HG03159 (cell line): ENCODE measurements around the gene CFAP97.
"Not testable (repeated sequence)": the region's sequence is repeated elsewhere in the genome, so short reads cannot be mapped to it uniquely, and the experiment has no call there.

Source experiments
- ATAC-seq: cut with Tn5 transposase; IDR thresholded peaks from one replicate; pipeline ENCODE4 v1.9.1; 2021; ENCODE audit warnings: mild to moderate bottlenecking, moderate library complexity; ENCODE audit not compliant: unreplicated experiment

CFAP97 gene

GRCh38 chr4:185142912-185143600, 60.7 kb downstream of the CFAP97 start, which contains the start of gene SLC25A4:
TSS of gene SLC25A4 (plus strand) at chr4:185143266. CDS start at chr4:185143373, 107 bp downstream.
- ATAC-seq = peak; percentile 95

GRCh38 chr4:185142564-185142911, 61.3 kb downstream of the CFAP97 start:
- ATAC-seq = peak; percentile 22

- ATAC-seq = no peak
These were observed 62.0 kb downstream of the CFAP97 start for GRCh38 chr4:185141777-185142176.

- no peak for ATAC-seq
These were observed 64.1 kb downstream of the CFAP97 start for GRCh38 chr4:185139736-185140135.

- no peak for ATAC-seq
These were observed 65.6 kb downstream of the CFAP97 start for GRCh38 chr4:185138161-185138560.

GRCh38 chr4:185137233-185137925, 66.4 kb downstream of the CFAP97 start:
- ATAC-seq = no peak

DNA sequence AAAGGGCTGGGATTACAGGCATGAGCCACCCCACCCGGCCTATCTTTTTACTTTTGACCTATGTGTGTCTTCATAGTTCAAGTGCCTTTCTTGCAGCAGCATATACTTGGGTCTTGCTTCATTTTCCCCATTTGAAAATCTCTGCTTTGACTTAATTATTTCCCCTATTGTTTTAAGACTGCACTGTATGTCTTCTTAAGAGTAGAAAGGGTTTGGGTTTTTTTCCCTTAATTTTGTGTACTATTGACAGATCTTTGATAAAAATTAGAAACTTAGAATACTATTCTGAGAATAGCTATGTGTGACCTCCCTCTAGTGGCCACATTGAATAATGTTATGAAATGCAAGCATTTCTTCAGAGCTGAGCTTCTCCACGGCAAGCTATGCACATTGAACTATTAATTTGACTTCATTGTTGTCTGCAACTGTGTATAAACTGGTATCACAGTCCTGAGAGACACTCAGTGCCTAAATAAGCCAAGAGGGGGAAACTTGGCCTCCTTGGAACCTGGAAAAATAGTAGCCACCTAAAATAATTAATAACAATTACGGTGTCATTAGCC, 69.4 kb downstream of the CFAP97 start:
- no peak for ATAC-seq

- peak; percentile 63 for ATAC-seq
These were observed 75.3 kb downstream of the CFAP97 start for GRCh38 chr4:185128272-185129119.

DNA sequence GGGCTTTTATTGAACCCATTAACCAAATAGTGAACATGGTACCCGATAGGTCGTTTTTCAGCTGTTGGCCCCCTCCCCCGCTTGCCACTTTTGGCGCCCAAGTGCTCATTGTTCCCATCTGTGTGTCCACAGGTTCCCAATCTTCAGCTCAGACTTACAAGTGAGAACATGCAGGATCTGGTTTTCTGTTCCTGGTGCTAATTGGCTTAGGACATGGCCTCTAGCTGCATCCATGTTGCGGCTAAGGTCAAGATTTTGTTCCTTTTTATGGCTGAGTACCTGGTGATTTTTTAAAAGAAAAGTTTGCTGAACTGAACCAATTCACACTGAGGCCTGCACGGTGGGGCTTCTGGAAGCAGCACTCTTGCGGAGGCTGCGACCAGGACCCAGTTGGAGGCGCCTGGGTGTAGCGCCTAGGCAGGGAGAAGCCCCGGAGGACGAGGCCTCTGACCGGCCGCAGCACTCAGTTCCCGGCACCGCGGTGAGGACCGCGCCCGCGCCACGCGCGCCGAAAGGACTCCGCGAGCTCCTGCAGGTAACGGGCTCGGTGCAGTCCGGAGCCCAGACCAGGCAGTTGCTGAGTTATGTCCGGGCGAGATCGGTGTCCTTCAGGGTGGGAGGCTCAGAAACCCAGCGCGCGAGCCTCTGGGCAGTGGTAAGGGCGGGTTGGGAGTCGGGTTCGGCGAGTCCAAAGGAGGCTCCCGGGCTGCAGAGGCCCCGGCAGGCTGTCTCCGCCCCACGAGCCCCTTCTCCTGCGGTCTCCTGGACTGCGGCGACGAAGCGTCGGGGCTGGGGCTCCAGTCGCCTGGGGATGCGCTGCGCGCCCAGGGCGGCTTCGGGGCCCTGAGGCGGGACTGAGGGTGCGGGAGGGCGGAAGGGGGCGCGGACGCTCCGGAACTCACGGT, 76.5 kb downstream of the CFAP97 start:
- no peak for ATAC-seq

- no peak for ATAC-seq
These were observed 79.8 kb downstream of the CFAP97 start for GRCh38 chr4:185124006-185124405.

DNA sequence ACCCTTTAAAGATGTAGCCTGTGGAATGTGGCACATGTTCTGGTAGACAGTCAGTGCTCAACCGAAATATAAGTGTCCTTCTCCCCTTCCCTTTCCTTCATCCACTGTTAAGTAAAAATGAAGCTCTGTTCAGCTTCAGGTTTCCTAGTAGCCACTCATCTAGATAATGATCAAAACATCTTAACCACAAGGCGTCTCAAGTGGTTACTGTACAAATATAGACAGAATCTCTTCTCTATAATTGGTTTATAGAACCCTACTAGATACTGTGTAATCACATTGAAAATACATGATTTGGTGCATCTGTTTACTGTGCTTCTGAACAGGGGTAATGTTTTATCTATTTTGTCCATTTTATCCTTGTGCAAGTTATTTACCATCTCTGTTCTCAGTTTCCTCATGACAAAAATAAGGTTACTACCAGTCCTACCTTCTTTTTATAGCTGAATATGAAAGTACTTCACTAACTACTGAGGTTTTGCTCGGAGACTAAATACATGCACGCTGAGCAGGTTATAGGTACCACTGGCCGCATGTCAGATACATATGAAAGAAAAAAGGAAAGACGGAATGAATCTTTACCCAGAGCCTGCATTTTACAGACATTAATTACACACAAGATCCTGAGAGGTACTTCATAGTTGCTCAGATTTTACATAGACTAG, 81.0 kb downstream of the CFAP97 start:
- peak; percentile 65 for ATAC-seq

DNA sequence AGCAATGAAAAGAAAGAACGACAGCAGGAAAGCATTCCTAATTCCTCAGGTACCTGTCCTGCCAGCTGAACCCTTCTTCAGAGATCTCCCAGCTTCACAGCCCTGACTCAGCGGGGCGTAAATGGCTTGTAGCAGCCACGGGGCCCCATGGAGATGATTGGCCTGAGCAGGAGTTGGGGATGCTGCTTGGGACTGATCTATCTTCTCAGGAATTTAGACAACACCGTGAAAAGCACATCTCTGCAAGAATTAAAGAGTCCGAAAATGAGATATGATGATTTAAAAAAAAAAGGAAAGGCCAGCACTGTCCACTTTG, 83.2 kb downstream of the CFAP97 start:
- ATAC-seq = no peak

- ATAC-seq = no peak
These were observed 83.7 kb downstream of the CFAP97 start for GRCh38 chr4:185119927-185120630.

- ATAC-seq = not testable (repeated sequence)
These were observed 84.3 kb downstream of the CFAP97 start for GRCh38 chr4:185119467-185119866.

- ATAC-seq = no peak
These were observed 84.9 kb downstream of the CFAP97 start for GRCh38 chr4:185118876-185119275.

DNA sequence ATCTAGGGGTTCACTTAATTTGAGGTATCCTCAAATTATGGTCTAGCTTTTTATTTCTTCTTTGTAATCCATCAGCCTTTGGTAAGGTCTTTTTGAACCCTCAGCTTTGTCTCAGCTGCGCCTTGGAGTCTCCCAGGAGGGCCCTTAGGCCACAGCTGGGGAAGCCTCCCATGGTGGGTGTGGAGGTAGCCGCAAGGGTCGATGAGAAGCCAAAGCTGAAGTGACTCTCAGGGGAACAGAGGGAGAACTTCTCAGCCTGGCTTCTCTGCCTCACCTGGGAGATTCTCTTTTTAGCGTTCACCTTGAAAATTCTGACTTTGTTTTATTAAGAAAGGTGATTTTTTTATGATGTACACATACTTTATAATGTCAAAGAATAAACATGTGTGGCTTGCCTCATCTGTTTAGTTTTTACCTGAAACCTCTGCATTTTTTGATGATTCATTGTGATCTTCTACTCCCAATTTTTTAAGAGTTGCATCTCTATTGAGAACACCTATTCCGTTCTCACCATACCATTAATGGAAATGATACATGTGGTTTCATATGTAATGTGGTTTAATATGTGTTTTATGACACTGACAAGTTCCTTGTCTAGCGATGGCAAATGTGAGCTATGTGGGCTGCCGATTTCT, 86.4 kb downstream of the CFAP97 start:
- ATAC-seq = no peak

- no peak for ATAC-seq
These were observed 88.0 kb downstream of the CFAP97 start for GRCh38 chr4:185115827-185116232.

DNA sequence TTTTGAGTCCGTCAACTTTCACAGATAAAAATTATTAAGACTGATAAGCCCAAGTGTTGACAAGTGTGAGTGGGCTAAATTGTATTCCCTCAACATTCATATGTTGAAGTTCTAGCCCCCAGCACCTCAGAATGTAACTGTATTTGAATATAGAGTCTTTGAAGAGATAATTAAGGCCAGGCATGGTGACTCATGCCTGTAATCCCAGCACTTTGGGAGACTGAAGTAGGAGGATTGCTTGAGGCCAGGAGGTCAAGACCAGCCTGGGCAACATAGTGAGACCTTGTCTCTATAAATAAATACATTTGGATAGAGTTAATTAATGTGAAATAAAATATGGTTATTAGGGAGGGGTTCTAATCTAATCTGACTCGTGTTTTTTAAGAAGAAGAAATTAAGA, 90.5 kb downstream of the CFAP97 start:
- ATAC-seq = no peak

GRCh38 chr4:185112104-185112503, 91.7 kb downstream of the CFAP97 start:
- ATAC-seq = no peak
